Ishikawa (cell line): ENCODE data around the gene DTX3.

Experiments
- CREB1 ChIP-seq: IDR thresholded peaks from 2 replicates; pipeline ENCODE4 v1.6.1; 2012; ENCODE audit warnings: low read depth
- EGR1 ChIP-seq: IDR thresholded peaks from 2 replicates; pipeline ENCODE4 v1.6.1; 2012
- EP300 ChIP-seq: IDR thresholded peaks from 2 replicates; pipeline ENCODE4 v1.6.1; 2012; ENCODE audit warnings: borderline replicate concordance
- FOXM1 ChIP-seq: IDR thresholded peaks from 2 replicates; pipeline ENCODE4 v1.6.1; 2012; ENCODE audit warnings: low read depth, borderline replicate concordance
- MAX ChIP-seq: IDR thresholded peaks from 2 replicates; pipeline ENCODE4 v1.6.1; 2012
- NFIC ChIP-seq: IDR thresholded peaks from 2 replicates; pipeline ENCODE4 v1.6.1; 2012
- RAD21 ChIP-seq: IDR thresholded peaks from 2 replicates; pipeline ENCODE4 v1.6.1; 2012; ENCODE audit warnings: low read depth
- REST ChIP-seq: IDR thresholded peaks from 2 replicates; pipeline ENCODE4 v1.6.1; 2012; ENCODE audit warnings: low read depth, mild to moderate bottlenecking
- TAF1 ChIP-seq: IDR thresholded peaks from 2 replicates; pipeline ENCODE4 v1.6.1; 2012; ENCODE audit warnings: low read depth, mild to moderate bottlenecking
- YY1 ChIP-seq: IDR thresholded peaks from 2 replicates; pipeline ENCODE4 v1.6.1; 2012; ENCODE audit warnings: low read depth

GRCh38 chr12:57558864-57559263 is 45.8 kb upstream of the DTX3 start:
- no peak for TF ChIP-seq REST
- no peak for TF ChIP-seq CREB1
- no peak for TF ChIP-seq YY1
- no peak for TF ChIP-seq EP300
- no peak for TF ChIP-seq RAD21
- TF ChIP-seq TAF1: no peak
- no peak for TF ChIP-seq FOXM1
- TF ChIP-seq NFIC: no peak
- TF ChIP-seq EGR1: no peak
- TF ChIP-seq MAX: no peak
